GM10248 (cell line): Measurements from ENCODE around the gene BICC1.

Experiments used
- CTCF ChIA-PET: fragments of 300-600 bp; sonication (Branson Sonifier 250); formaldehyde crosslinking; extraction: SDS; loops from one replicate; lab custom pipeline; 2021; ENCODE audit warnings: antibody characterized with exemption; lab: Yijun Ruan, JAX
- POLR2A ChIA-PET: fragments of 350-650 bp; sonication (Branson Sonifier 250); formaldehyde crosslinking; extraction: SDS; loops from one replicate; lab custom pipeline; 2020; ENCODE audit warnings: antibody characterized with exemption; lab: Yijun Ruan, JAX
- DNase-seq: peaks from one replicate; pipeline ENCODE4 v3.0.0; 2012; ENCODE audit errors: extremely low spot score
- CTCF ChIP-seq: IDR thresholded peaks from 2 replicates; pipeline ENCODE4 v1.5.1; 2012; ENCODE audit warnings: mild to moderate bottlenecking, low read depth; ENCODE audit errors: extremely low read depth, missing control alignments, control extremely low read depth

BICC1 gene

GRCh38 chr10:58545427-58545826 is 32.8 kb downstream of the BICC1 start:
- POLR2A ChIA-PET, result no interaction called here
- DNase-seq, result no peak
- CTCF ChIA-PET, result interaction anchor here (1.4 kb wide), 1 partner anchor 15 kb away, joined by 6 read pairs; no protein-coding TSS in a partner anchor
- no peak for TF ChIP-seq CTCF

DNA sequence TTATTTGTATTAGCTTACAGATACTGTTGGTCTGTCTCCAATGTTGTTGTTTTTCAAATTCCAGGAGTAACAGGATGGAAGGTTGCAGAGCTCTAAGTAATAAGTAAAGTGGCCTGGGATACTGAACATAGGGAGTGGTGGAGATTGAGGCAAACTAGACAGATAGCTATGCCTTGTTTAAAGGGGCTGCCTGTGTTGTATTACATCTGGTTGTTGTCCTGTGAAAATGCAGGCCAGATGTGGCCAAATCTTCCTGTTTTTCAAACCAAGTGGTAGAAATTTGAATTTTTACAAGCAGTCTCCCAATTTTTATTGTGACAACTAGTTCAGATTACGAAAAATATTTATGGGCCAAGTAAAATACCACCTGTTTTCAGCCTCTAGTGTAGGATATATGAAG is 33.5 kb downstream of the BICC1 start:
- TF ChIP-seq CTCF, result no peak
- CTCF ChIA-PET, result interaction anchor here (1.0 to 1.4 kb wide), 2 partner anchors 15 to 34 kb away, joined by 3 to 6 read pairs; no protein-coding TSS in a partner anchor
- DNase-seq, result no peak
- POLR2A ChIA-PET, result no interaction called here

DNA sequence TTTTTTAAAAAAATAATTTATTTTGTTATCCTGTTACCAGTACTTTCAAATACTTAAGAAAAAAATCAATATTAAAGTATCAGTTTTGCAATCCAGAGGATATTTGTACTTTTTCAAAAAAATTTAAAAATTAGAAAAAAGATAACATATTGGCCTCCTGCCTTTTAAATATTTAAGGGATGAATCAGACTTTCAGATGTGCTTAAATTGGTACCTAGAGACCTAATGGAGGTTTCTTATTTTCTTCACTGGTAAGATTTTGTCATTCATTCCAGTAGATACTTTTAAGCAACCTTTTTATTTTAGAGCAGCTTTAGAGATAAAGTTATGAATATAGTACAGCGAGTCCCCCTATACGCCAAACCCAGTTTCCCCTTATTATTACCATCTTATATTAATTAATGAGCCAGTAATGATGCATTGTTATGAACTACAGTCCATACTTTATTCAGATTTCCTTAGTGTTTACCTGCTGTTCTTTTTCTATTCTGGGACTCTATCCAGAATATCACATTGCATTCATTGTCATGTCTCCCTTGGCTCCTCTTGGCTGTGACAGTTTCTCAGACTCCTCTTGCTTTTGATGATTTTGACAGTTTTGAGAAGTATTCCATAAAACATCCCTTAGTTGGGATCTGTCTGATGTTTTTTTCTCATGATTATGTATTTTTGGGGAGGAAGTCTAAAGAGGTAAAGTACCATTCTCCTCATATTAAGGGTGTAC is 34.2 kb downstream of the BICC1 start:
- ChIA-PET CTCF (interaction anchor here (1.0 to 1.4 kb wide), 2 partner anchors 16 to 34 kb away, joined by 3 to 6 read pairs; no protein-coding TSS in a partner anchor), POLR2A (no interaction called here)
- no peak for DNase-seq
- TF ChIP-seq CTCF, result no peak

GRCh38 chr10:58547963-58548362 is 35.3 kb downstream of the BICC1 start:
- ChIA-PET POLR2A (no interaction called here), CTCF (interaction anchor here (0.9 to 1.1 kb wide), 2 partner anchors 17 to 20 kb away, joined by 3 read pairs; no protein-coding TSS in a partner anchor)
- TF ChIP-seq CTCF, result no peak
- DNase-seq, result no peak

DNA sequence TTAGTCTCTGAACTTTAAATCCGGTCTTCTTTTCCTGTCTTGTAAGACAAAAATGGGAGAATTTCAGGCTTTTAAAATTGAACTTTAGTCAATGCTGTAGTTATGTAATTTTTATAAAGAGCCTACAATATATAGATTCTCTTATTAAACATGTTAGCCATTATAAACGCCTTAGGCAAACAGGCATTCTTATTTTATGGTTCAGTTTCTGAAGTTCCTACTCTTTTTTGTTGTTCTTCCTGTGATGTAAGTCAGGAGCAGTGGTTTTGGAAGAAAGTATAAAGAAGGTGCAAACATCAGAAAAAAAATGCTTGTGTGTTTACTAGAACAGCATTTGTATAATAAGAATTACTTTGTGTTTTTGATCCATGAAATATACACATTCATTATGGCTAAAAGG is 41.6 kb downstream of the BICC1 start:
- no peak for TF ChIP-seq CTCF
- POLR2A ChIA-PET, result no interaction called here
- CTCF ChIA-PET, result interaction anchor here (1.3 kb wide), 1 partner anchor 10 kb away, joined by 3 read pairs; no protein-coding TSS in a partner anchor
- no peak for DNase-seq

DNA sequence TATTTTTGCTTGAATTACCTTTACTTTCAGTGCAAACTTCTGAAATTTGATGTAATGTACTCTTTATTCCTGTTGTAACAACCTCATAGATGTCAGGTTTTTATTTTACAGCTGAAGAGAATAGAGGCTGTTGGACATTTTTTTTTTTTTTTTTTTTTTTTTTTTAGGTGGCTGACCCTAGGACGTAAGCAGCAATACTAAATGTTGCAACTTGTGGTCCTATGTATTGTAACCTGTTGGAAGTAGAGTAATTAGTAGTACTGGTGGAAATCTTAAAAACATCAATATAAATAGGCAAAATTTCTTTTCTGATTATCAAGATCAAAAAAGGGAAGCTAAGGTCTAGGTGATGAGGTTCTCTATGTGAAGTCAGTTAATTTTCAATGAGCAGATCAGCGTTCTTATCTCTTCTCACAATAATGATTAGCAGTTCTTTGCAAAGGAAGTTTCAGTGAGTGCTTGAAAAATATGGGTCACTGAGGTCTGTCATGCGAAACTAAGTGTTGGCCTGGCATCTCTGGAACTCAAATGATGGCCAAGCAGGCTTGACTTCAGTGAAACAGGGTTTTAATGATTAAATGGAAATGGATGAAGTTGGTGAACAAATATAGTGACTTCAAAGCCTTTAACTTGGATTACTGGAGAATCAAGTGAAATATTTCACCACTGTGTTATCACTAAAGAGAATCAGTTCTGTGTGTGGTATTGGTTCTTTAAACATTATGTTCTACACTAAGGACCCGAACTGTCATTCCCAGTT is 42.7 kb downstream of the BICC1 start:
- TF ChIP-seq CTCF, result no peak
- POLR2A ChIA-PET, result no interaction called here
- CTCF ChIA-PET, result no interaction called here
- DNase-seq, result no peak
